Erythroblast (primary cell): ENCODE measurements around the gene SAC3D1.

Experiments
- GATA1 ChIP-seq: IDR thresholded peaks from 2 replicates; pipeline ENCODE4 v1.6.1; 2011; ENCODE audit warnings: low read depth, mild to moderate bottlenecking, control low read depth, low read length, moderate library complexity
- POLR2A ChIP-seq: IDR thresholded peaks from 2 replicates; pipeline ENCODE4 v1.6.1; 2011; ENCODE audit warnings: mild to moderate bottlenecking, low read length

- no peak for TF ChIP-seq POLR2A
- TF ChIP-seq GATA1: no peak
Observed at GRCh38 chr11:65078151-65078550, 37.1 kb downstream of the SAC3D1 start.
